Subcutaneous abdominal adipose tissue (tissue), 5 donors: ENCODE data around the gene ARMH4.
A peak's percentile ranks its signal among the peaks of the same experiment; 100 is the strongest.

Experiments used
- H3K27ac ChIP-seq: one replicate; pipeline ENCODE4 v1.7.0; 2013; ENCODE audit warnings: low read depth, mild to moderate bottlenecking, inconsistent platforms, low read length, moderate library complexity
- H3K27me3 ChIP-seq, 5 donors: one replicate each; pipeline ENCODE4 v1.7.0; 2013; ENCODE audit warnings: low read length in 5 of 5, inconsistent platforms in 1 of 5; ENCODE audit not compliant: control insufficient read depth in 5 of 5, insufficient read depth in 4 of 5
- H3K36me3 ChIP-seq, 5 donors: one replicate each; pipeline ENCODE4 v1.7.0; 2013; ENCODE audit warnings: low read length in 5 of 5; ENCODE audit not compliant: control insufficient read depth in 5 of 5, insufficient read depth in 5 of 5
- H3K4me1 ChIP-seq, 5 donors: one replicate each; pipeline ENCODE4 v1.7.0; 2013; ENCODE audit warnings: low read length in 5 of 5, mild to moderate bottlenecking in 3 of 5, moderate library complexity in 1 of 5; ENCODE audit not compliant: control insufficient read depth in 5 of 5, insufficient read depth in 5 of 5
- H3K4me3 ChIP-seq, 5 donors: one replicate each; pipeline ENCODE4 v1.7.0; 2013; ENCODE audit warnings: low read length in 5 of 5, low read depth in 1 of 5
- H3K9ac ChIP-seq, 5 donors: one replicate each; pipeline ENCODE4 v1.7.0; 2013; ENCODE audit warnings: low read length in 5 of 5, mild to moderate bottlenecking in 4 of 5, moderate library complexity in 3 of 5
- H3K9me3 ChIP-seq, 5 donors: one replicate each; pipeline ENCODE4 v1.7.0; 2013; ENCODE audit warnings: low read length in 5 of 5; ENCODE audit not compliant: control insufficient read depth in 5 of 5
- donor health status: healthy.
- donor health status: healthy.
- donor health status: healthy.
- donor health status: healthy.
- donor health status: healthy.

ARMH4 gene

DNA sequence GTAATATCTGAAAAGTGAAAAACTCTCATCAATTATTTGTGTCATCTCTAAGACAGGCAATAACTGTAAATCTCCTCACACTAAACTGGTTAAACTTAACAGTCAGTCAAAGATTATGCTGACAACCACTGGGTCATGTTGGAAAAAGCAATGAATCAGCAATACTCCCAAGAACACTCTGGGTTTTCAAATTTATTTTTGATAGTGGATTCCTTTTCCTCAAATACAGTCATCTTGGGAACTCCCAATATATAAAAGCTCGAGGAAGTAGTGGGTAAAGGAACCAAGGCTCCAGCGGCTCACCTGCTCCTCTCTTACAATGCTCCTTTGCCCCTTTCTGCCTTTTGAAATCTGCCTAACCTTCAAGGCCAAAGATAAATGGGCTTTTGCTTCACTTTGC, 70.0 kb downstream of the ARMH4 start:
- Histone ChIP-seq H3K36me3 (no peaks in the 10 kb centered on the region), H3K9me3 (no peaks in the 10 kb centered on the region), H3K4me1 (peaks cover 0 to 6% (median 0%) of the 10 kb centered on the region in 5 donors), H3K27me3 (no peaks in the 10 kb centered on the region), H3K9ac (no peak overlapping the region), H3K27ac (no peak overlapping the region), H3K4me3 (no peak overlapping the region)

DNA sequence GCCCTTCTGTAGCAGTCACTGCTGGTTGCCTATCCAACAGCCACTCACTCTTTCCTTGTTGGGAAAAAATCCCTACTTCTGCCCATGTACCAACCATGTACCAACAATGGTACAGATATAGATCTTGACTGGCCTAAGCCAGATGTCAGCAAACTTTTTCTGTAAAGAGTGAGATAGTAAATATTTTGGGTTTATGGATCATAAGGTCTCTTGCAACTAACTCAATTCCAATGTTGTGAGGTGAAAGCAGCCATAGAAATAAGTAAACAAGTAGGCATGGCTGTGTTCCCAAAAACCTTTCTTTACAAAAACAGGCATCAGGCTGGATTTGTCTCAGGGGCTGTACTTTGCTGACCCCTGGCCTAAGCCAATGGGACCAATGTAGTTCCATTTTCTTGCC, 73.5 kb downstream of the ARMH4 start:
- H3K9ac ChIP-seq, result no peak overlapping the region
- H3K4me1 ChIP-seq, result peaks cover 0 to 6% (median 0%) of the 10 kb centered on the region in 5 donors
- H3K27me3 ChIP-seq, result no peaks in the 10 kb centered on the region
- no peak overlapping the region for H3K27ac ChIP-seq
- no peak overlapping the region for H3K4me3 ChIP-seq
- H3K9me3 ChIP-seq, result no peaks in the 10 kb centered on the region
- H3K36me3 ChIP-seq, result no peaks in the 10 kb centered on the region

DNA sequence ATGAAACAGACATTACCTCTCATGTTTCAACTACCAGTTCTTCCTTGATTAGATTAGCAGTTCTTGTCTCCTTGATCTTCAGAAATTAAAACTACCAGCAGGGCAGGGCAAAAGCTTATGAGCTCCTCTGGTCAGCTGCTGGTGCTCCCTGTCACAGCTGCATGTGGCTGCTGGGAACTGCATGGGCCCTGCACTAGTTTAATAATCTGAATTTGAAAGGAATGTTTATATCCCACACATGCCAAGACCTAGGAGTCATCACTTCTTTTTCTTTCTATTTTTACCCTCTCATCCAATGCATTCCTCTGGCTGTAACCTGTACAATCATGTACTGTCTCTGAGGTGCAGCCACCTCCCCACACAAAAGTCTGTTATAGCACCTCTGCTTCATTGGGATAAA, 73.9 kb downstream of the ARMH4 start:
- Histone ChIP-seq H3K27me3 (no peaks in the 10 kb centered on the region), H3K9me3 (no peaks in the 10 kb centered on the region), H3K9ac (no peak overlapping the region), H3K36me3 (no peaks in the 10 kb centered on the region), H3K4me3 (no peak overlapping the region), H3K27ac (no peak overlapping the region), H3K4me1 (peaks cover 0 to 6% (median 0%) of the 10 kb centered on the region in 5 donors)

DNA sequence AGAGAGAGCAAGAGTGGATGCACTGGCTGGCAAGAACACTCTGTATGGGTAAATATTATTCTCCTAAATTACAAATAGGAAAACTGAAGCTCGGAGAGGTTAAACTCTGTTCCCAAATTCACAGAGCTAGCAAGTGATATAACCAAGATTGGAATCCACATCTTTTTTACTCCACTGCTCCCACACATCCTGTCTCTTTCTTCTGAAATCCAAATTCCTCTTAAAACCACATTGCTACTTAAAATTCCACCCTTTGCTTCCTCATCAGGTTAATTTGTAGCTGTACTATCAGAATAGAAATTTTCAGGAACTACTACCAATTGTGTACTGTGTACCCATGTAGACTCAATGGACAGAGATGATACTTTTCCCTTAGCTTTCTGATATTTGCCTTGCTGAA, 74.4 kb downstream of the ARMH4 start:
- H3K27me3 ChIP-seq, result no peaks in the 10 kb centered on the region
- H3K4me1 ChIP-seq, result peaks cover 0 to 5% (median 0%) of the 10 kb centered on the region in 5 donors
- no peak overlapping the region for H3K9ac ChIP-seq
- H3K4me3 ChIP-seq, result no peak overlapping the region
- no peaks in the 10 kb centered on the region for H3K9me3 ChIP-seq
- H3K27ac ChIP-seq, result no peak overlapping the region
- H3K36me3 ChIP-seq, result no peaks in the 10 kb centered on the region

DNA sequence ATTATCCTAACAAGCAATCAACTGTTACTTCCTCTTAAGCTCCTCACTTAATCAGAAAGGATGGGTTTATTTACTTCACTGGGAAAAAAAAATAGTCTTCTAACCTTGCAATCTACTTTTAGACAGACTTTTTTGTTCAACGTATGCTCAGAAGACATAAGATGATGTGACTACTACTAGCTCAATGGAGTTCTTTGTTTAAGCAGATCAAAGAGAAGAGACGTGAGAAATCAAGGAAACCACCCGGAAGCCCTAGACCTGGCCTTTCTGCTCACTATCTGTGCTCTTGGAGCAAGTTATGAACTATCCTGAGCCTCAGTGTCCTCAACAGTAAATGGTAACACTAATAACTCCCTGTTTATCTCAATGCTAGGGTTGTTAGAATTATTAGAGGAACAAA, 78.5 kb downstream of the ARMH4 start:
- Histone ChIP-seq H3K9me3 (no peaks in the 10 kb centered on the region), H3K27me3 (no peaks in the 10 kb centered on the region), H3K27ac (no peak overlapping the region), H3K9ac (no peak overlapping the region), H3K36me3 (no peaks in the 10 kb centered on the region), H3K4me3 (no peak overlapping the region), H3K4me1 (peaks cover 0 to 7% (median 4%) of the 10 kb centered on the region in 5 donors)

DNA sequence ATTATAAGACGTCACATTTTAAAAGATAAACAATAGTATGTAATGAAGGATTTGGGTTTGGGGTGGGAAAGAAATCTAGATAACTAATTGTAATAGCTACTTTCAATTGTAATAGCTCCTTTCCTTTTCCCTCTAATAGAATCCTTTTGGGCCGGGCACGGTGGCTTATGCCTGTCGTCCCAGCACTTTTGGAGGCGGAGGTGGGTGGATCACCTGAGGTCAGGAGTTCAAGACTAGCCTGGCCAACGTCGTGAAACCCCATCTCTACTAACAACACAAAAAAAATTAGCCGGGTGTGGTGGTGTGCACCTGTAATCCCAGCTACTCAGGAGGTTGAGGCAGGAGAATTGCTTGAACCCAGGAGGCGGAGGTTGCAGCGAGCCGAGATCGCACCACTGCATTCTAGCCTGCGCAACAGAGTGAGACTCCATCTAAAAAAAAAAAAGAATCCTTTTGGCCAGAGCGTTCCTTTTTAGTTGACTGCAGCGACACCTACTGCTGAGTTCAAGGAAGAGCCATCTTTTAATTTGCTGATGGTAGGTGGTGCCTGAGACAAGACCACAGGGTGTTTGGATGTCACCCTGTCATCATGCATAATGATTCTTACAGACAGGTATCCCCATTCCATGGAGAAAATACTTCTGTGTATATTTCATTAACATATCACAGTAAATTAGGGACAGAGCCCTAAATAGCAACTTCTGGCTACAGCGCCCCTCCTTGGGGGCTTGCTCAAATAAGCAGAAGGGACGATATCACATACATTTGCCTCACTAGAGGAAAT, 79.5 kb downstream of the ARMH4 start:
- Histone ChIP-seq H3K27ac (no peak overlapping the region), H3K36me3 (no peaks in the 10 kb centered on the region), H3K27me3 (no peaks in the 10 kb centered on the region), H3K4me3 (peak overlapping the region; percentile 23 to 47 (median 34)), H3K9ac (no peak overlapping the region), H3K9me3 (no peaks in the 10 kb centered on the region), H3K4me1 (peaks cover 0 to 7% (median 4%) of the 10 kb centered on the region in 5 donors)

DNA sequence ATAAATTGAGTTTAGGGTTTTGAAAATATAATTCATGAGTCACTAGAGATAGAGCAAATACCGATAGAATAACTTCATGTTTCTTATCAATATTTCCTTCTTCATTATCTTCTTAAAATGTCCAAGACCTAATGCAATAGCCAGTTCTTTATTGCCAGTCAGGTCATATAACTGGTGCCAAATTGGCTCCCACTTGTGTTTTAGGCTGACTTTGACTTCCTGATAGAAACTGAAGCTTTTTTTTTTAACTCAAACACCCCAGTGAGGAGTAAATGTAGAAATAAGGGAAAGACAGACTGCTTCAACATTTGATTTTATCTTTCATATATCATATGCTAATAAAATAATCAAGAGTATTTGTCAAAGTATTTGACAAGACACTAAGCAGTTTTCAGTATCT, 80.7 kb downstream of the ARMH4 start:
- H3K36me3 ChIP-seq, result no peaks in the 10 kb centered on the region
- H3K4me1 ChIP-seq, result peaks cover 0 to 7% (median 4%) of the 10 kb centered on the region in 5 donors
- H3K4me3 ChIP-seq, result no peak overlapping the region
- H3K27me3 ChIP-seq, result no peaks in the 10 kb centered on the region
- H3K9me3 ChIP-seq, result no peaks in the 10 kb centered on the region
- H3K9ac ChIP-seq, result no peak overlapping the region
- H3K27ac ChIP-seq, result no peak overlapping the region

DNA sequence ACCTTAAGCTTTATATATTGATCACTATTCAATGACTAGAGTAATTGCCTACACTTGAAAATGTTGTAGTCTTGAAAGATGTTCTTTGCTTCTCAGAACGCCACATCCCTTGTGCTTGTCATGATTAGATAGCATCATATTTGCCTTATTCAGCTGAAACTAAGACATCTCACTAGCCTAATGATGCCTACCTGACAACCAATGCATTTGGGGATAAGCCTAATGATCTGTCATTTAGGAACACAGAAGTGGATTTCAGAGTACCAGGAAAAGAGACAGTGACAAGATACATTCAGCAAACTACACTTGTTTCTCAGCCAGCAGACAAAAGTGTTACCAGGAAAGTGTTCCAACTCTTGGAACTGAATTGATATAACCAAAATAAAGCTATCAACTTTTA, 83.7 kb downstream of the ARMH4 start:
- Histone ChIP-seq H3K9ac (no peak overlapping the region), H3K9me3 (no peaks in the 10 kb centered on the region), H3K36me3 (no peaks in the 10 kb centered on the region), H3K27me3 (no peaks in the 10 kb centered on the region), H3K4me3 (no peak overlapping the region), H3K4me1 (peaks cover 0 to 7% (median 4%) of the 10 kb centered on the region in 5 donors), H3K27ac (no peak overlapping the region)

DNA sequence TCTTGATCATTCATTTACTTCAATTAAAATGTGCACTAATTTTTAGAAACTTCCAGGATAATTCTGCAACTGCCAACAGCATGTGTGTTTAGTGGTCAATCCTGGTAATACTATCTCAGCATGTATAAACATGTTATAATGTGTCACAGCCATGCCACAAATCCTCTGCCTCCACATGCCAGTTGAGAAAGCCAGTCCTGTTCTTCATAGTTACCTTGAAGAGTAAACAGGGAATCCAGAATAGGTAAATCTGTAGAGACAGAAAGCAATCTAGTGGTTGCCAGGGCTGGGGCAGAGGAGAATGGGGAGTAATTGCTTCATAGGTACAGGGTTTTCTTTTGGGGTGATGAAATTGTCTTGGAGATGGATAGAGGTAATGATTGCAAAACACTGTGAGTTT, 85.9 kb downstream of the ARMH4 start:
- no peaks in the 10 kb centered on the region for H3K4me1 ChIP-seq
- no peak overlapping the region for H3K9ac ChIP-seq
- no peak overlapping the region for H3K4me3 ChIP-seq
- H3K27me3 ChIP-seq, result no peaks in the 10 kb centered on the region
- no peaks in the 10 kb centered on the region for H3K36me3 ChIP-seq
- no peaks in the 10 kb centered on the region for H3K9me3 ChIP-seq
- no peak overlapping the region for H3K27ac ChIP-seq

DNA sequence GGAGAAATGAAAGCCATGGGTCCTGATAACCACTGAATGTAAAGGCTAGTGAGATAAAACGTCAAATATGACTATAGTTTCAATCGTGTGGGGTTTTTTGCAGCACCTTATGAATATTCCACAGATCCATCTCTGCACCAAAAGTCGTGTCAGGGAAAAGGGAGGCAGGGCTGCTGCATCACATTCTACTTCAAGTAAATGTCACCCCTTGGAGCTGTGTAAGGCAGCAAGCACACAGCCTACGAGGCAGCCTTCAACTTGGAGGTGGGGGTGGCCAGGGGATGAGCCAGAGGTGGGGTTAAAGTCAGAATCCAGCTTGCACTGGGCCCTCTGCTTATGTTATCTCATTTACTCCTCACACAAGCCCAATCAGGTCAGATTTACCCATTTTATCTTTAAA, 90.4 kb downstream of the ARMH4 start:
- H3K36me3 ChIP-seq, result no peaks in the 10 kb centered on the region
- H3K9me3 ChIP-seq, result no peaks in the 10 kb centered on the region
- no peak overlapping the region for H3K27ac ChIP-seq
- peak overlapping the region in 1 of 5 donors; percentile 8 for H3K9ac ChIP-seq
- no peaks in the 10 kb centered on the region for H3K4me1 ChIP-seq
- no peak overlapping the region for H3K4me3 ChIP-seq
- no peaks in the 10 kb centered on the region for H3K27me3 ChIP-seq
